Measurements from ENCODE around the gene ZMIZ2.
"Not testable (repeated sequence)": the region's sequence is repeated elsewhere in the genome, so short reads cannot be mapped to it uniquely, and the experiment has no call there.

ZMIZ2 gene

GRCh38 chr7:44798649-44799305, 50.1 kb downstream of the ZMIZ2 start:
- no peak for DNase-seq (ENCODE audit: low read depth, low spot score)

- DNase-seq (ENCODE audit: low read depth, low spot score) = no peak
These were observed 51.3 kb downstream of the ZMIZ2 start for GRCh38 chr7:44799939-44800338.

- no peak for DNase-seq (ENCODE audit: low read depth, low spot score)
These were observed 53.2 kb downstream of the ZMIZ2 start for GRCh38 chr7:44801890-44802289.

- DNase-seq (ENCODE audit: low read depth, low spot score) = no peak
These were observed 53.9 kb downstream of the ZMIZ2 start for GRCh38 chr7:44802418-44803025.

GRCh38 chr7:44803828-44804519, 55.3 kb downstream of the ZMIZ2 start:
- not testable (repeated sequence) for DNase-seq (ENCODE audit: low read depth, low spot score)

GRCh38 chr7:44805950-44806349, 57.3 kb downstream of the ZMIZ2 start:
- DNase-seq (ENCODE audit: low read depth, low spot score) = no peak

GRCh38 chr7:44808914-44809393, 60.3 kb downstream of the ZMIZ2 start:
- no peak for DNase-seq (ENCODE audit: low read depth, low spot score)

GRCh38 chr7:44811093-44811492, 62.4 kb downstream of the ZMIZ2 start:
- DNase-seq (ENCODE audit: low read depth, low spot score) = no peak

- no peak for DNase-seq (ENCODE audit: low read depth, low spot score)
These were observed 62.9 kb downstream of the ZMIZ2 start for GRCh38 chr7:44811571-44811970.

- no peak for DNase-seq (ENCODE audit: low read depth, low spot score)
These were observed 66.3 kb downstream of the ZMIZ2 start for GRCh38 chr7:44814919-44815318.

GRCh38 chr7:44819292-44819691, 70.6 kb downstream of the ZMIZ2 start:
- DNase-seq (ENCODE audit: low read depth, low spot score) = no peak

Data from activated naive CD8-positive, alpha-beta T cell treated with anti-CD3 and anti-CD28 coated beads, Interleukin-2, amount 50 U/mL, for 16 hours (primary cell).